Suprapubic skin (tissue), 4 donors: Measurements from ENCODE around the gene CPA2.

ENCODE experiments used
- CTCF ChIP-seq, 2 donors: fragments of 200-600 bp in 1 of 2; fragments of 450-650 bp in 1 of 2; sonication (generic) in 1 of 2; IDR thresholded peaks; one replicate each; pipeline ENCODE4 v1.5.1; 2016 to 2019; ENCODE audit warnings: antibody characterized with exemption in 2 of 2, mild to moderate bottlenecking in 1 of 2, moderate library complexity in 1 of 2
- EP300 ChIP-seq: sonication (generic); formaldehyde crosslinking; IDR thresholded peaks from one replicate; pipeline ENCODE4 v1.6.1; 2017; ENCODE audit warnings: antibody characterized with exemption
- POLR2A ChIP-seq, 2 donors: fragments of 450-650 bp; IDR thresholded peaks; one replicate each; pipeline ENCODE4 v1.6.1; 2017; ENCODE audit warnings: antibody characterized with exemption in 2 of 2, mild to moderate bottlenecking in 2 of 2, moderate library complexity in 2 of 2
- POLR2AphosphoS5 ChIP-seq, 3 donors: sonication (generic); formaldehyde crosslinking; IDR thresholded peaks; one replicate each; pipeline ENCODE4 v1.6.1; 2017; ENCODE audit warnings: antibody characterized with exemption in 3 of 3

- TF ChIP-seq CTCF (IDR thresholded peaks at IDR 0.05) (no peak), POLR2AphosphoS5 (IDR thresholded peaks at IDR 0.05) (no peak), POLR2A (IDR thresholded peaks at IDR 0.05) (no peak), EP300 (no peak)
Observed at GRCh38 chr7:130262448-130262847, 4.2 kb upstream of the CPA2 start.
